Caco-2 (cell line): ENCODE results near the gene C3orf18. TPM values are rescaled to one million over a fixed set of nuclear protein-coding genes. Genes with fewer than 3 reads are reported as not detected.

Source experiments
- BruUV-seq: library from RNA; stranded (reverse); fragments of 400-500 nt; replicated peaks from 2 replicates; lab custom pipeline; 2021; lab: Mats Ljungman, UMichigan
- CTCF ChIA-PET: fragments of 300-600 bp; sonication (Branson Sonifier 250); formaldehyde crosslinking; loops from one replicate; lab custom pipeline; 2022; ENCODE audit warnings: antibody characterized with exemption; lab: Charles Lee
- POLR2A ChIA-PET: fragments of 300-600 bp; sonication (Branson Sonifier 250); formaldehyde crosslinking; loops from one replicate; lab custom pipeline; 2022; ENCODE audit warnings: antibody characterized with exemption; lab: Charles Lee
- DNase-seq, 2 experiments: peaks; one replicate each; pipeline versions ENCODE4 v3.0.0 to v3.0.0-alpha.2; 2020 to 2022
- H3K27me3 ChIP-seq: replicated peaks from 2 replicates; pipeline ENCODE4 v1.6.0; 2011; ENCODE audit warnings: low read length; ENCODE audit not compliant: control insufficient read depth, insufficient read depth
- H3K36me3 ChIP-seq: 2 replicates; pipeline ENCODE4 v1.5.1; 2011; ENCODE audit warnings: low read length; ENCODE audit not compliant: control insufficient read depth, insufficient read depth
- H3K4me1 ChIP-seq: fragments of 250-450 bp; sonication (Bioruptor Pico); 2 replicates; pipeline ENCODE4 v1.5.1; 2020; ENCODE audit warnings: mild to moderate bottlenecking
- H3K4me3 ChIP-seq: 2 replicates; pipeline ENCODE4 v1.5.1; 2011; ENCODE audit warnings: low read depth, mild to moderate bottlenecking, control low read depth, low read length
- H3K9me3 ChIP-seq: fragments of 250-450 bp; sonication (Bioruptor Pico); 2 replicates; pipeline ENCODE4 v1.5.1; 2020; ENCODE audit warnings: mild to moderate bottlenecking, moderate library complexity
- H3K27ac Mint-ChIP-seq: one replicate; pipeline ENCODE4 v1.8.0; 2022; ENCODE audit warnings: mixed read lengths; ENCODE audit not compliant: unreplicated experiment
- H3K27me3 Mint-ChIP-seq: one replicate; pipeline ENCODE4 v1.8.0; 2022; ENCODE audit warnings: mixed read lengths; ENCODE audit not compliant: insufficient read depth, unreplicated experiment
- H3K36me3 Mint-ChIP-seq: one replicate; pipeline ENCODE4 v1.8.0; 2022; ENCODE audit warnings: mild to moderate bottlenecking, mixed read lengths; ENCODE audit not compliant: insufficient read depth, unreplicated experiment
- H3K4me1 Mint-ChIP-seq: one replicate; pipeline ENCODE4 v1.8.0; 2022; ENCODE audit warnings: low read depth, mixed read lengths; ENCODE audit not compliant: unreplicated experiment
- H3K4me3 Mint-ChIP-seq: one replicate; pipeline ENCODE4 v1.8.0; 2022; ENCODE audit warnings: mild to moderate bottlenecking, moderate library complexity, mixed read lengths; ENCODE audit not compliant: unreplicated experiment
- H3K9me3 Mint-ChIP-seq: one replicate; pipeline ENCODE4 v1.8.0; 2022; ENCODE audit warnings: mixed read lengths; ENCODE audit not compliant: unreplicated experiment
- intact Hi-C: fragments of 100-400 bp; cut with micrococcal nuclease; formaldehyde crosslinking; loops from one replicate; pipeline ENCODE4 v1.10.0; 2022; ENCODE audit not compliant: unreplicated experiment
- total RNA-seq: library from RNA; stranded (reverse); gene quantifications from 2 replicates; pipeline ENCODE4 v1.2.3, GENCODE V29; 2022
- TF ChIP-seq, protein P1 (sequence below), 2 experiments: fragments of 200-600 bp in 1 of 2; IDR thresholded peaks; 1 replicate in 1 of 2; 2 replicates in 1 of 2; pipeline versions ENCODE4 v1.5.1 to v1.8.0; 2011 to 2022; ENCODE audit warnings: antibody characterized with exemption in 1 of 2, control low read depth in 1 of 2, inconsistent platforms in 1 of 2, low read depth in 1 of 2, low read length in 1 of 2, mild to moderate bottlenecking in 1 of 2, moderate library complexity in 1 of 2; ENCODE audit not compliant: insufficient read depth in 1 of 2, severe bottlenecking in 1 of 2, unreplicated experiment in 1 of 2

The C3orf18 gene
- total RNA-seq, 1 experiment from 2014 or later: 2.1 TPM

DNA sequence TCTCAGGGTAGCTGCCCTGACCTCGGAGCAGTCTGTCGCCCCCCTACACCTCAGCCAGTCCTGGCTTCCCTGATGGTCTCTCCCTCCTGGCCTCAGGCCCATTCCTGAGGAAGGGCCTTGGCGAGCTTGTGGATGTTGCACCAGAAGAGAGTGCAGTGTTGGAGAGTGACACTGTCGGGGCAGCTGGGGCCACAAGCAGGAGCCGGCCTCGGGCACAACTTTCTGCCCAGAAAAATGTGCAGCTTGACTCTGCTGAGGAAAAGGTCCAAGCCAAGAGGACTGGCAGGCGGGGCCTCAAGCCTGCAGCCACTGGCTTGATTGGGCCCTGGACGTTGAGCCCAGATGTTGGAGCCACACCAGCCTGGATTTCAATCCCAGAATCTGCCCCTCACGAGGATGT is 14.5 kb upstream of the C3orf18 start:
- no peaks in the 10 kb centered on the region for H3K9me3 Mint-ChIP-seq
- no peak overlapping the region for H3K27ac Mint-ChIP-seq
- Histone ChIP-seq H3K4me3 (no peak overlapping the region), H3K27me3 (no peaks in the 10 kb centered on the region), H3K36me3 (peaks cover 1% of the 10 kb centered on the region), H3K9me3 (no peaks in the 10 kb centered on the region), H3K4me1 (peaks cover 15% of the 10 kb centered on the region)
- no peaks in the 10 kb centered on the region for H3K36me3 Mint-ChIP-seq
- no peak for DNase-seq
- peaks cover 17% of the 10 kb centered on the region for H3K4me1 Mint-ChIP-seq
- CTCF ChIA-PET: interaction anchor here (0.6 kb wide), 1 partner anchor 93 kb away, joined by 3 read pairs; no protein-coding TSS in a partner anchor
- intact Hi-C loops: no loop called here
- POLR2A ChIA-PET: no interaction called here
- no peak overlapping the region for H3K4me3 Mint-ChIP-seq
- no TSS peak for BruUV-seq
- no peaks in the 10 kb centered on the region for H3K27me3 Mint-ChIP-seq
- TF ChIP-seq, protein P1, sequence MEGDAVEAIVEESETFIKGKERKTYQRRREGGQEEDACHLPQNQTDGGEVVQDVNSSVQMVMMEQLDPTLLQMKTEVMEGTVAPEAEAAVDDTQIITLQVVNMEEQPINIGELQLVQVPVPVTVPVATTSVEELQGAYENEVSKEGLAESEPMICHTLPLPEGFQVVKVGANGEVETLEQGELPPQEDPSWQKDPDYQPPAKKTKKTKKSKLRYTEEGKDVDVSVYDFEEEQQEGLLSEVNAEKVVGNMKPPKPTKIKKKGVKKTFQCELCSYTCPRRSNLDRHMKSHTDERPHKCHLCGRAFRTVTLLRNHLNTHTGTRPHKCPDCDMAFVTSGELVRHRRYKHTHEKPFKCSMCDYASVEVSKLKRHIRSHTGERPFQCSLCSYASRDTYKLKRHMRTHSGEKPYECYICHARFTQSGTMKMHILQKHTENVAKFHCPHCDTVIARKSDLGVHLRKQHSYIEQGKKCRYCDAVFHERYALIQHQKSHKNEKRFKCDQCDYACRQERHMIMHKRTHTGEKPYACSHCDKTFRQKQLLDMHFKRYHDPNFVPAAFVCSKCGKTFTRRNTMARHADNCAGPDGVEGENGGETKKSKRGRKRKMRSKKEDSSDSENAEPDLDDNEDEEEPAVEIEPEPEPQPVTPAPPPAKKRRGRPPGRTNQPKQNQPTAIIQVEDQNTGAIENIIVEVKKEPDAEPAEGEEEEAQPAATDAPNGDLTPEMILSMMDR (IDR thresholded peaks at IDR 0.05; ENCODE audit: insufficient read depth in 1 of 2, low read depth in 1 of 2, low read length in 1 of 2, severe bottlenecking in 1 of 2, unreplicated experiment in 1 of 2): no peak

DNA sequence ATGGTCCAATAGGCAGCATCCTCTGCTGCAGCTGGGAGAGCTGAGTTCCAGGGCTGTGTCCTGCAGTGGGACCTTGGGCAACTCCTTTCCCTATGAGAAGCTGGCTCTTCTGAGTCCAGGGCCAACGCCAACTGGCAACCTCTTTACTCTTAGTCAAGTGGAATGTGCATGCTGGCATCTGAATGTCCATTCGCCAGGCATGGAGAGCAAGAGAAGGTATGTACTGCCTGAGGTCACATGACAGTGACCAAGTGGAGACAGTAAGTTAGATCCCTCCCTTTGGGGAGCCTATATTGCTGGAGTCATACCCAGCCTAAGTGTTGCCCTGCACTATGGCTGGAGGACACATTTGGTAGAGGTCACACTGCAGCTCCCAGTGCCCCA is 13.9 kb upstream of the C3orf18 start:
- CTCF ChIA-PET: interaction anchor here (0.6 kb wide), 1 partner anchor 93 kb away, joined by 3 read pairs; no protein-coding TSS in a partner anchor
- no peaks in the 10 kb centered on the region for H3K27me3 Mint-ChIP-seq

GRCh38 chr3:50580683-50581458 is 13.3 kb upstream of the C3orf18 start:
- TF ChIP-seq, protein P1 (IDR thresholded peaks at IDR 0.05; ENCODE audit: insufficient read depth in 1 of 2, low read depth in 1 of 2, low read length in 1 of 2, severe bottlenecking in 1 of 2, unreplicated experiment in 1 of 2): peak in 1 of 2 experiments; percentile 36
- H3K27me3 ChIP-seq: no peaks in the 10 kb centered on the region
- intact Hi-C loops: no loop called here
- ChIA-PET CTCF (no interaction called here), POLR2A (no interaction called here)
- H3K4me3 ChIP-seq: no peak overlapping the region
- Mint-ChIP-seq H3K4me1 (peaks cover 17% of the 10 kb centered on the region), H3K27me3 (no peaks in the 10 kb centered on the region), H3K4me3 (no peak overlapping the region), H3K36me3 (no peaks in the 10 kb centered on the region), H3K9me3 (no peaks in the 10 kb centered on the region), H3K27ac (no peak overlapping the region)
- peaks cover 1% of the 10 kb centered on the region for H3K36me3 ChIP-seq
- no peaks in the 10 kb centered on the region for H3K9me3 ChIP-seq
- no peak for DNase-seq
- BruUV-seq: no TSS peak
- H3K4me1 ChIP-seq: peaks cover 15% of the 10 kb centered on the region

More for the DNA sequence above, 13.9 kb upstream of the C3orf18 start:
- H3K36me3 Mint-ChIP-seq: no peaks in the 10 kb centered on the region
- peaks cover 1% of the 10 kb centered on the region for H3K36me3 ChIP-seq
- POLR2A ChIA-PET: no interaction called here
- H3K9me3 Mint-ChIP-seq: no peaks in the 10 kb centered on the region
- intact Hi-C loops: no loop called here
- H3K4me3 Mint-ChIP-seq: no peak overlapping the region
- peaks cover 15% of the 10 kb centered on the region for H3K4me1 ChIP-seq
- H3K27me3 ChIP-seq: no peaks in the 10 kb centered on the region
- BruUV-seq: no TSS peak
- H3K4me3 ChIP-seq: no peak overlapping the region
- TF ChIP-seq, protein P1 (IDR thresholded peaks at IDR 0.05; ENCODE audit: insufficient read depth in 1 of 2, low read depth in 1 of 2, low read length in 1 of 2, severe bottlenecking in 1 of 2, unreplicated experiment in 1 of 2): no peak
- no peak for DNase-seq
- peaks cover 17% of the 10 kb centered on the region for H3K4me1 Mint-ChIP-seq
- H3K9me3 ChIP-seq: no peaks in the 10 kb centered on the region
- no peak overlapping the region for H3K27ac Mint-ChIP-seq
